ENCODE measurements around the gene HFE. TPM values are rescaled to one million over a fixed set of nuclear protein-coding genes. Genes with fewer than 3 reads are reported as not detected.

HFE gene
- total and polyA plus RNA-seq, 2 of the 13 experiments (the other 11 are each of a cell fraction or from before 2014, with no cell fraction given) = 3.7 to 6.3 TPM

DNA sequence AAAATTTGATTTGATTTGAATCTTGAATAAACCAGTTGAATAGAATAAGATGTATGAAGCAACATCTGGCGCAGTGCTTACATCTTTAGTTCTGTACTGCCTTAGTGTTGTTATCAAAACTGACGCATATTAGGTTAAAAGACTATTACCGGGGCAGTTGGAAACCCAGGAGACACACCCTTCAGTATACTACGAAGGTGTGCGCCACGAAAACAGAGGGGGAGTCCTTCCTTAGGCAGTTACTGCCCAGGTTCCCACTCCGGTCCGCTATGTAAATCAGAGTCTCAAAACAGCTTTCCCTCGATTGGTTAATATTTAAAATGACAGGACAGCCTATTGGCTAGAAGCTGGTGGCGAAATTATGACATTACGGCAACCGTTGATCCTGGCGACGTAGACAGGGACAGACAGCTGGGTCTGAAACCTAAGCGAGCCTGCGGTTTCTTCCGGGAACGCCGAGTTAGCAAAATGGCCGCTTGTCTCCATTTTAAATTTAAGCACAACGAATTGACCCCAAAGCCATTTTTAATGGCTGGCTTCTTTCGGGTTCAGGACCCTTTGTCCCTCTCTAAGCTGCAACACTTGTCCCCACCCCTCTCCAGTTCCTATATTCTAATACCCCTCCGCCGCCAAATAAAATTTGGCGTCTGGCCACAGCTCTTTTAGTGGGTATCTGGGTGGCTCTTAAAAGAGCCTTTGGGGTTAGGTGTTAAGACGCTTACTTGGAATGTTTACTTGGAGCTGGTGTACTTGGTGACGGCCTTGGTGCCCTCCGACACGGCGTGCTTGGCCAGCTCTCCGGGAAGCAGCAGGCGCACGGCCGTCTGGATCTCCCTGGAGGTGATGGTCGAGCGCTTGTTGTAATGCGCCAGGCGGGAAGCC is 35.8 kb downstream of the HFE start (continued):
- TF ChIP-seq, protein P1, sequence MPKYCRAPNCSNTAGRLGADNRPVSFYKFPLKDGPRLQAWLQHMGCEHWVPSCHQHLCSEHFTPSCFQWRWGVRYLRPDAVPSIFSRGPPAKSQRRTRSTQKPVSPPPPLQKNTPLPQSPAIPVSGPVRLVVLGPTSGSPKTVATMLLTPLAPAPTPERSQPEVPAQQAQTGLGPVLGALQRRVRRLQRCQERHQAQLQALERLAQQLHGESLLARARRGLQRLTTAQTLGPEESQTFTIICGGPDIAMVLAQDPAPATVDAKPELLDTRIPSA (CRISPR knock-in tag; IDR thresholded peaks at IDR 0.05; ENCODE audit: borderline replicate concordance) = peak; percentile 87; the same call in 1 of the 2 replicates
- TF ChIP-seq ZEB1 (IDR thresholded peaks at IDR 0.05; ENCODE audit: insufficient replicate concordance, low read depth) (peak; percentile 91), ZKSCAN1 (IDR thresholded peaks at IDR 0.05; ENCODE audit: low read length) (peak; percentile 100), SCMH1 (CRISPR knock-in tag; IDR thresholded peaks at IDR 0.05; ENCODE audit: borderline replicate concordance) (no peak), MIXL1 (CRISPR knock-in tag; IDR thresholded peaks at IDR 0.05) (peak; percentile 91), ZMYM4 (CRISPR knock-in tag; IDR thresholded peaks at IDR 0.05) (peak; percentile 97), SAP130 (CRISPR knock-in tag; IDR thresholded peaks at IDR 0.05; ENCODE audit: low read depth) (peak; percentile 100), HNRNPUL1 (IDR thresholded peaks at IDR 0.05; ENCODE audit: low read depth, low read length) (no peak), ZNF83 (CRISPR knock-in tag; IDR thresholded peaks at IDR 0.05; ENCODE audit: borderline replicate concordance) (no peak), SSRP1 (CRISPR knock-in tag; IDR thresholded peaks at IDR 0.05) (peak; percentile 92), ZNF530 (CRISPR knock-in tag; IDR thresholded peaks at IDR 0.05; ENCODE audit: low read depth) (peak; percentile 28; the same call in 1 of the 2 replicates), ZC3H13 (CRISPR knock-in tag; IDR thresholded peaks at IDR 0.05) (peak; percentile 54), STAG1 (CRISPR knock-in tag; IDR thresholded peaks at IDR 0.05) (no peak), ZNF790 (CRISPR knock-in tag; IDR thresholded peaks at IDR 0.05; ENCODE audit: borderline replicate concordance) (peak; percentile 80; the same call in 1 of the 2 replicates)
- TF ChIP-seq, protein P2, sequence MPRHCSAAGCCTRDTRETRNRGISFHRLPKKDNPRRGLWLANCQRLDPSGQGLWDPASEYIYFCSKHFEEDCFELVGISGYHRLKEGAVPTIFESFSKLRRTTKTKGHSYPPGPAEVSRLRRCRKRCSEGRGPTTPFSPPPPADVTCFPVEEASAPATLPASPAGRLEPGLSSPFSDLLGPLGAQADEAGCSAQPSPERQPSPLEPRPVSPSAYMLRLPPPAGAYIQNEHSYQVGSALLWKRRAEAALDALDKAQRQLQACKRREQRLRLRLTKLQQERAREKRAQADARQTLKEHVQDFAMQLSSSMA (CRISPR knock-in tag; IDR thresholded peaks at IDR 0.05) = peak; percentile 79; the same call in 1 of the 2 replicates
- TF ChIP-seq, protein P3, sequence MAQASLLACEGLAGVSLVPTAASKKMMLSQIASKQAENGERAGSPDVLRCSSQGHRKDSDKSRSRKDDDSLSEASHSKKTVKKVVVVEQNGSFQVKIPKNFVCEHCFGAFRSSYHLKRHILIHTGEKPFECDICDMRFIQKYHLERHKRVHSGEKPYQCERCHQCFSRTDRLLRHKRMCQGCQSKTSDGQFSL (CRISPR knock-in tag; IDR thresholded peaks at IDR 0.05) = no peak; the same call in 1 of the 2 replicates
- TF ChIP-seq, protein P4, sequence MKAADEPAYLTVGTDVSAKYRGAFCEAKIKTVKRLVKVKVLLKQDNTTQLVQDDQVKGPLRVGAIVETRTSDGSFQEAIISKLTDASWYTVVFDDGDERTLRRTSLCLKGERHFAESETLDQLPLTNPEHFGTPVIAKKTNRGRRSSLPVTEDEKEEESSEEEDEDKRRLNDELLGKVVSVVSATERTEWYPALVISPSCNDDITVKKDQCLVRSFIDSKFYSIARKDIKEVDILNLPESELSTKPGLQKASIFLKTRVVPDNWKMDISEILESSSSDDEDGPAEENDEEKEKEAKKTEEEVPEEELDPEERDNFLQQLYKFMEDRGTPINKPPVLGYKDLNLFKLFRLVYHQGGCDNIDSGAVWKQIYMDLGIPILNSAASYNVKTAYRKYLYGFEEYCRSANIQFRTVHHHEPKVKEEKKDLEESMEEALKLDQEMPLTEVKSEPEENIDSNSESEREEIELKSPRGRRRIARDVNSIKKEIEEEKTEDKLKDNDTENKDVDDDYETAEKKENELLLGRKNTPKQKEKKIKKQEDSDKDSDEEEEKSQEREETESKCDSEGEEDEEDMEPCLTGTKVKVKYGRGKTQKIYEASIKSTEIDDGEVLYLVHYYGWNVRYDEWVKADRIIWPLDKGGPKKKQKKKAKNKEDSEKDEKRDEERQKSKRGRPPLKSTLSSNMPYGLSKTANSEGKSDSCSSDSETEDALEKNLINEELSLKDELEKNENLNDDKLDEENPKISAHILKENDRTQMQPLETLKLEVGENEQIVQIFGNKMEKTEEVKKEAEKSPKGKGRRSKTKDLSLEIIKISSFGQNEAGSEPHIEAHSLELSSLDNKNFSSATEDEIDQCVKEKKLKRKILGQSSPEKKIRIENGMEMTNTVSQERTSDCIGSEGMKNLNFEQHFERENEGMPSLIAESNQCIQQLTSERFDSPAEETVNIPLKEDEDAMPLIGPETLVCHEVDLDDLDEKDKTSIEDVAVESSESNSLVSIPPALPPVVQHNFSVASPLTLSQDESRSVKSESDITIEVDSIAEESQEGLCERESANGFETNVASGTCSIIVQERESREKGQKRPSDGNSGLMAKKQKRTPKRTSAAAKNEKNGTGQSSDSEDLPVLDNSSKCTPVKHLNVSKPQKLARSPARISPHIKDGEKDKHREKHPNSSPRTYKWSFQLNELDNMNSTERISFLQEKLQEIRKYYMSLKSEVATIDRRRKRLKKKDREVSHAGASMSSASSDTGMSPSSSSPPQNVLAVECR (CRISPR knock-in tag; IDR thresholded peaks at IDR 0.05; ENCODE audit: borderline replicate concordance) = peak; percentile 94
- TF ChIP-seq, protein P5, sequence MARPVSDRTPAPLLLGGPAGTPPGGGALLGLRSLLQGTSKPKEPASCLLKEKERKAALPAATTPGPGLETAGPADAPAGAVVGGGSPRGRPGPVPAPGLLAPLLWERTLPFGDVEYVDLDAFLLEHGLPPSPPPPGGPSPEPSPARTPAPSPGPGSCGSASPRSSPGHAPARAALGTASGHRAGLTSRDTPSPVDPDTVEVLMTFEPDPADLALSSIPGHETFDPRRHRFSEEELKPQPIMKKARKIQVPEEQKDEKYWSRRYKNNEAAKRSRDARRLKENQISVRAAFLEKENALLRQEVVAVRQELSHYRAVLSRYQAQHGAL (CRISPR knock-in tag; IDR thresholded peaks at IDR 0.05; ENCODE audit: not compliant biosample characterization) = no peak
- TF ChIP-seq, protein P6, sequence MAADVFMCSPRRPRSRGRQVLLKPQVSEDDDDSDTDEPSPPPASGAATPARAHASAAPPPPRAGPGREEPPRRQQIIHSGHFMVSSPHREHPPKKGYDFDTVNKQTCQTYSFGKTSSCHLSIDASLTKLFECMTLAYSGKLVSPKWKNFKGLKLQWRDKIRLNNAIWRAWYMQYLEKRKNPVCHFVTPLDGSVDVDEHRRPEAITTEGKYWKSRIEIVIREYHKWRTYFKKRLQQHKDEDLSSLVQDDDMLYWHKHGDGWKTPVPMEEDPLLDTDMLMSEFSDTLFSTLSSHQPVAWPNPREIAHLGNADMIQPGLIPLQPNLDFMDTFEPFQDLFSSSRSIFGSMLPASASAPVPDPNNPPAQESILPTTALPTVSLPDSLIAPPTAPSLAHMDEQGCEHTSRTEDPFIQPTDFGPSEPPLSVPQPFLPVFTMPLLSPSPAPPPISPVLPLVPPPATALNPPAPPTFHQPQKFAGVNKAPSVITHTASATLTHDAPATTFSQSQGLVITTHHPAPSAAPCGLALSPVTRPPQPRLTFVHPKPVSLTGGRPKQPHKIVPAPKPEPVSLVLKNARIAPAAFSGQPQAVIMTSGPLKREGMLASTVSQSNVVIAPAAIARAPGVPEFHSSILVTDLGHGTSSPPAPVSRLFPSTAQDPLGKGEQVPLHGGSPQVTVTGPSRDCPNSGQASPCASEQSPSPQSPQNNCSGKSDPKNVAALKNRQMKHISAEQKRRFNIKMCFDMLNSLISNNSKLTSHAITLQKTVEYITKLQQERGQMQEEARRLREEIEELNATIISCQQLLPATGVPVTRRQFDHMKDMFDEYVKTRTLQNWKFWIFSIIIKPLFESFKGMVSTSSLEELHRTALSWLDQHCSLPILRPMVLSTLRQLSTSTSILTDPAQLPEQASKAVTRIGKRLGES (CRISPR knock-in tag; IDR thresholded peaks at IDR 0.05; ENCODE audit: borderline replicate concordance) = peak; percentile 67; the same call in 1 of the 2 replicates
